Cardiac fibroblast (primary cell): ENCODE measurements around the gene EXOC3.
A peak's percentile ranks its signal among the peaks of the same experiment; 100 is the strongest.

Source experiments
- DNase-seq, 2 donors: peaks; one replicate each; pipeline versions ENCODE4 v3.0.0 to v3.0.0-alpha.2; 2010; ENCODE audit warnings: low read depth in 2 of 2
- H3K4me3 ChIP-seq, 2 donors: replicated peaks in 1 of 2; 1 replicate in 1 of 2; 2 replicates in 1 of 2; pipeline ENCODE4 v1.5.1; 2011; ENCODE audit warnings: low read depth in 2 of 2, low read length in 2 of 2, mild to moderate bottlenecking in 2 of 2, moderate library complexity in 1 of 2
- TF ChIP-seq, protein P1 (sequence below): IDR thresholded peaks from one replicate; pipeline ENCODE4 v1.5.1; 2011; ENCODE audit warnings: low read depth, mild to moderate bottlenecking, low read length, inconsistent platforms

EXOC3 gene

DNA sequence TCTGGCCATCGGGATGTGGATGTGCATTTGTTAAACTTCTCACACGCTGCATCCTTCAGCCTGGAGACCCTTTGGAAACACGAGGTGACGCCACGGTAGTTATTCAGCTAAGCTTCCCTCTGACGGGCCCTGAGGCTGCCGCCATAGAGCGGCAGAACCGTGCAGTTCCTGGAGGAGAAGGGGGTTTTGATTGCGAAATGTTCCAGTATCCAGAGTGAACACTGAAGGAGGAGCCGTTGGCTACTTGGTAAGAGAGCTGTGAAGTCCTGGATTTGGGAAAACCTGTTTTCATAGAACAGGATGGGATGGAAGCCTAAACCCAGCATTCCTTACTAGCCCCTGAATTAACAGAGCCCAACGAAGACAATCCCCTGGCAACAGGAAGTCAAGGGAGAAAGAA is 23.0 kb upstream of the EXOC3 start:
- TF ChIP-seq, protein P1, sequence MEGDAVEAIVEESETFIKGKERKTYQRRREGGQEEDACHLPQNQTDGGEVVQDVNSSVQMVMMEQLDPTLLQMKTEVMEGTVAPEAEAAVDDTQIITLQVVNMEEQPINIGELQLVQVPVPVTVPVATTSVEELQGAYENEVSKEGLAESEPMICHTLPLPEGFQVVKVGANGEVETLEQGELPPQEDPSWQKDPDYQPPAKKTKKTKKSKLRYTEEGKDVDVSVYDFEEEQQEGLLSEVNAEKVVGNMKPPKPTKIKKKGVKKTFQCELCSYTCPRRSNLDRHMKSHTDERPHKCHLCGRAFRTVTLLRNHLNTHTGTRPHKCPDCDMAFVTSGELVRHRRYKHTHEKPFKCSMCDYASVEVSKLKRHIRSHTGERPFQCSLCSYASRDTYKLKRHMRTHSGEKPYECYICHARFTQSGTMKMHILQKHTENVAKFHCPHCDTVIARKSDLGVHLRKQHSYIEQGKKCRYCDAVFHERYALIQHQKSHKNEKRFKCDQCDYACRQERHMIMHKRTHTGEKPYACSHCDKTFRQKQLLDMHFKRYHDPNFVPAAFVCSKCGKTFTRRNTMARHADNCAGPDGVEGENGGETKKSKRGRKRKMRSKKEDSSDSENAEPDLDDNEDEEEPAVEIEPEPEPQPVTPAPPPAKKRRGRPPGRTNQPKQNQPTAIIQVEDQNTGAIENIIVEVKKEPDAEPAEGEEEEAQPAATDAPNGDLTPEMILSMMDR = no peak
- H3K4me3 ChIP-seq = no peak overlapping the region
- peak in 1 of 2 donors; percentile 30 for DNase-seq

DNA sequence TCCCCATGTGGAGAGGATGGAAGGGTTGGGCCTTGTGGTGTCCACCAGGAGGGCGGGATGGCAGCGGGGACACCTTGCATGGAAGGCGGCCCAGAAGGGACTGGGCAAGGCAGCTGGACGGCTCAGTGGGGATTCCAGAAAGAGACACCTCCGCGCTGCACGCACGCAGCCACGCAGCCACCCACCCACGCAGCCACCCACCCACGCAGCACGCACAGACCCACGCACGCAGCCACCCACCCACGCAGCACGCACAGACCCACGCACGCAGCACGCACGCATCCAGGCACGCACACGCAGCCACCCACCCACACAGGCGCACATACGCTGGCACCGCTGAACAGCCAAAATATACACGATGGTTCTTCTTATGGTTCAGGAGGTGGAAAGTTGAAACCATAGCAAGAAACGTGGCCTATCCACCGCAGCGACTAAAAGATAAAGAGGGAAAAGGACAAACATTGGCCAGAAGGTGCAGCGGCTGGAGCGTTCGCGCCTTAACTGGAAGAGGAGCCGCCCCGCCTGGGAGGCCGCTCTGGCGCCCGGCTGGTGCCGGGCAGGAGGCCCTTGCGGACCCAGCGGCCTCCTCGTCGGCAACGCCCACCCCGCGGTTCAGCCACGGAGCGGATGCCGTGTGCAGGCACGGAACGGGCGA is 22.2 kb upstream of the EXOC3 start:
- no peak for DNase-seq
- TF ChIP-seq, protein P1 = no peak
- no peak overlapping the region for H3K4me3 ChIP-seq

DNA sequence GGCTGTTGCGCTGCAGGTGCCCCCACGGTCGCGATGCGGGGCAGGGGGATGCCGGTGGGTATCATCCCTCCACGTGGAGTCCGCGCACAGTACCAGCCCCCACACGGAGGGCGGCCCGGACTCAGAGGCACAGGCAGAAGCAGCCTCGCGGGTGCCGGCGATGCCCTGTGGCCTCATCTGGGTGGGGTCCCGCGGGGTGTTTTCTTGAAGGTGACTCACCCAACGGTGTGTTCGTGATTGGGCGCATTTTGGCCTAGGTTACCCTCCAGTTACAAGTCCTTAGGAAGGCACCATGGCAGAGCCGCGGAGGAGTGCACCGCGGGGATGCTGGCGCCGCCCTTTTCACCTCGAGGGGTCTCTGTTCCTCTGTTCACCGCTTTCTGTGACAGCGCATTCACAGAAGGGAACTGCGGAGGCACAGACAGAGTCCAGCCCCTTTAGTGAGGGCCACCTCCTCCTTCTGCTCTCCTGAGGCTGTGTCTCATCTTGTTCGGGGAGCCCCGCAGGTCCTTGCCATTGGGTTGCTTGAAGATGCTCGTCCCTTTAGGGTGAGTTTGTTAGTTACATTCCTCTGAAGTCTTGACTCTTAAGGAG is 21.6 kb upstream of the EXOC3 start:
- H3K4me3 ChIP-seq = no peak overlapping the region
- DNase-seq = no peak
- TF ChIP-seq, protein P1 = no peak

DNA sequence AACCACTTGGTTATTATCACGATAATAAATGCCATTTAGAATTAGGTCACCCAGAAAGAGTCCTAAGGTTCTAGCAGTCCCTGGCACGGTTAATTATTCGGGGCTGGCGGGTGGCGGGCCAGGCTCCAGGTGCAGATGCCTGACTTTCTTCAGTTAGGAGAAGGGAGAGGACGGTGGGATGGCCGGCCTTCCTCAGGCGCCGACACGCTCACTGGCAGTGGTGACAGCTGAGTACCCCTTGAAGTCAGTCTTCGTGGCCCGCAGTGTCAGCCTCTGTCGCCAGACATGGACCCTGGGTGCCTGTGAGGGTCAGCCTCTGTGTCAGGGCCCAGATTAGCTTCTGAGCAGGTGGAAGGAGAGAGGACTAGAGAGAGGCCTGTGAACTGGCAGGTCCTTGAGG is 21.1 kb upstream of the EXOC3 start:
- no peak overlapping the region for H3K4me3 ChIP-seq
- no peak for DNase-seq
- TF ChIP-seq, protein P1 = no peak

DNA sequence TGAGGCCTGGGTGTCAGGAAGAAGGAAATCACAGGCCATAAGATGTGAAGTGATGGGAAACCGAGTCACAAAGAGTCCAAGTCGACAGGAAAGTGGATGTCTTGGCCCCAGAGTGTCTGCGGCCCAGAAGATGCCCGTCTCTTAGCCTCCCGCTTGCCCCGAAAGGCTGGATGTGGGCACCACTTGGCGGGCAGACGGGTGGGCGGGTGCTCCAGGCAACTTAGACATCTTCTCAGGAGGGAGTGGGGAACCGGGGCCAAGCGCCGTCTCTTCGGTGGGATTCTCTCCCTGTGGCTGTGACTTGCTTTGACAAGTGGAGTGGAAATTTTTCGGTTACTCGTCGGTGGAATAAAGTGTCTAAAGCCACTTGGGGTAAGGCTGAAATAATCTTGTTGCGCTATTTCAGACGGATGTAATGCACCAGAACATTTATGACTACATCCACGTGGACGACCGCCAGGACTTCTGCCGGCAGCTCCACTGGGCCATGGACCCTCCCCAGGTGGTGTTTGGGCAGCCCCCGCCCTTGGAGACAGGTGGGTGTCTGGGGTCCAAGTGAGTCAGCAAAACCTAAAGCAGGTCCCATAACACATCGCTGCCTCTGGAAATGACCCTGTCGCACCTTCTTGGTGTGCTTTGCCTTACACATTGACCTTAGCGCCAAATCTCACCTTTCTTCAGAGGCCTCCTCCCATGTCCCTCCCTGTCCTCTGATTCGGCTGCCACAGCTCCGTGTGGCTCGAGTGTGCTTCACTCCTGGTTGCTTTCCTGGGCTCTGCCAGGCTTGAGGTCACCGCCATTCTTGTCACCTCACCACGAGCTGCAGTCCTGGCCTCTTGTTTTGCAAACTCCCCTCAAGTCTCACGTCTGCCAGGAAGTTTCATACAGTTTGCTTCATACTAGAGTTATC is 20.4 kb upstream of the EXOC3 start:
- DNase-seq = no peak
- TF ChIP-seq, protein P1 = no peak
- no peak overlapping the region for H3K4me3 ChIP-seq

DNA sequence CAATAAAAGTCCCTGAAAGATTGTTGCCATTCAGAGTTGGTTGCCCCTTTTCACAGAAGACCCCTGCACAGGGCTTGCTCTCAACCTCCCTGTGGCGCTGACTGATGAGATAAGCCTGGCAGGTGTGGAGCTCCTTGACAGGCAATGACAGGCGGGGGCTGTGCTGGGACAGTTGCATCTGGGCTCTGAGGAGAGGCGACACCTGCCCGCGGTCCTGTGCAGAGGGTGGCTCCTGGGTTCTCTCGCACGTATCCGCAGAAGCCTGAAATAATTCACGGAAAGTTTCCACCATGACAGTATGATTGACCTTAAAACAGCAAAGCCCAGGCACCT is 19.8 kb upstream of the EXOC3 start:
- H3K4me3 ChIP-seq = no peak overlapping the region
- TF ChIP-seq, protein P1 = no peak
- DNase-seq = no peak
